GM23338 (cell line): ENCODE results near the gene TMPRSS6. TPM values are rescaled to one million over a fixed set of nuclear protein-coding genes. Genes with fewer than 3 reads are reported as not detected.

ENCODE experiments used
- ATAC-seq: fragments of 200-7000 bp; cut with Tn5 transposase; 3 replicates; pipeline ENCODE4 v1.9.1; 2020
- DNase-seq: peaks from one replicate; pipeline ENCODE4 v3.0.0-alpha.2; 2015; ENCODE audit warnings: low spot score
- H2AFZ ChIP-seq: fragments of 200-600 bp; sonication (generic); 2 replicates; pipeline ENCODE4 v1.8.0; 2016; ENCODE audit warnings: antibody characterized with exemption, mild to moderate bottlenecking, moderate library complexity
- H3F3A ChIP-seq: fragments of 200-600 bp; sonication (generic); replicated peaks from 2 replicates; pipeline ENCODE4 v1.8.0; 2017; ENCODE audit warnings: antibody characterized with exemption, mixed run types, low read depth
- H3K27ac ChIP-seq: fragments of 200-600 bp; sonication (generic); 2 replicates; pipeline ENCODE4 v1.6.1; 2016; ENCODE audit warnings: low read depth
- H3K27me3 ChIP-seq: fragments of 200-600 bp; sonication (generic); 2 replicates; pipeline ENCODE4 v1.8.0; 2016; ENCODE audit warnings: mild to moderate bottlenecking, mixed run types, moderate library complexity; ENCODE audit not compliant: insufficient read depth
- H3K36me3 ChIP-seq: fragments of 200-600 bp; sonication (generic); 2 replicates; pipeline ENCODE4 v1.8.0; 2016; ENCODE audit warnings: mild to moderate bottlenecking; ENCODE audit not compliant: insufficient read depth
- H3K4me1 ChIP-seq: fragments of 200-600 bp; sonication (generic); 2 replicates; pipeline ENCODE4 v1.8.0; 2016; ENCODE audit warnings: mild to moderate bottlenecking, moderate library complexity; ENCODE audit not compliant: insufficient read depth
- H3K4me2 ChIP-seq: fragments of 200-600 bp; sonication (generic); 2 replicates; pipeline ENCODE4 v1.7.1; 2017; ENCODE audit warnings: mixed run types
- H3K4me3 ChIP-seq: fragments of 200-600 bp; sonication (generic); 2 replicates; pipeline ENCODE4 v1.6.1; 2016; ENCODE audit warnings: mixed run types
- H3K79me2 ChIP-seq: fragments of 200-600 bp; sonication (generic); replicated peaks from 2 replicates; pipeline ENCODE4 v1.8.0; 2017; ENCODE audit warnings: mild to moderate bottlenecking; ENCODE audit not compliant: insufficient read depth
- H3K9me2 ChIP-seq: fragments of 200-600 bp; sonication (generic); 2 replicates; pipeline ENCODE4 v1.8.0; 2017; ENCODE audit not compliant: insufficient read depth
- H4K20me1 ChIP-seq: fragments of 200-600 bp; sonication (generic); replicated peaks from 2 replicates; pipeline ENCODE4 v1.8.0; 2017; ENCODE audit warnings: mild to moderate bottlenecking; ENCODE audit not compliant: insufficient read depth
- H3K27ac Mint-ChIP-seq: 2 replicates; pipeline ENCODE4 v1.8.0; 2020; ENCODE audit warnings: inconsistent platforms, mild to moderate bottlenecking, moderate library complexity, mixed read lengths
- H3K27me3 Mint-ChIP-seq: 3 replicates; pipeline ENCODE4 v1.8.0; 2022; ENCODE audit warnings: low read depth, mild to moderate bottlenecking, moderate library complexity, mixed read lengths, inconsistent platforms; ENCODE audit not compliant: insufficient read depth, poor library complexity
- H3K36me3 Mint-ChIP-seq: 3 replicates; pipeline ENCODE4 v1.8.0; 2021; ENCODE audit warnings: low read depth, mild to moderate bottlenecking, inconsistent platforms, moderate library complexity, mixed read lengths
- H3K4me1 Mint-ChIP-seq: 3 replicates; pipeline ENCODE4 v1.8.0; 2020; ENCODE audit warnings: mild to moderate bottlenecking, inconsistent platforms, mixed read lengths
- H3K4me3 Mint-ChIP-seq: 3 replicates; pipeline ENCODE4 v1.8.0; 2021; ENCODE audit warnings: moderate library complexity, mild to moderate bottlenecking, inconsistent platforms, mixed read lengths
- H3K9me3 Mint-ChIP-seq: 3 replicates; pipeline ENCODE4 v1.8.0; 2020; ENCODE audit warnings: moderate library complexity, mild to moderate bottlenecking, inconsistent platforms, mixed read lengths
- CREB1 ChIP-seq: fragments of 250-450 bp; sonication (Bioruptor Pico); IDR thresholded peaks from 2 replicates; pipeline ENCODE4 v1.5.0; 2020; ENCODE audit warnings: low read depth, mild to moderate bottlenecking, moderate library complexity
- CTCF ChIP-seq, 2 experiments: fragments of 200-600 bp in 1 of 2; sonication (generic) in 1 of 2; conservative IDR thresholded peaks; 2 replicates each; pipeline versions ENCODE4 v1.5.1 to v1.6.1; 2016 to 2017; ENCODE audit warnings: antibody characterized with exemption in 2 of 2, low read depth in 2 of 2, mild to moderate bottlenecking in 2 of 2, moderate library complexity in 1 of 2
- EZH2 ChIP-seq: fragments of 200-600 bp; sonication (generic); IDR thresholded peaks from one replicate; pipeline ENCODE4 v1.8.0; 2017; ENCODE audit warnings: antibody characterized with exemption, mild to moderate bottlenecking, low read depth; ENCODE audit not compliant: unreplicated experiment
- EZH2phosphoT487 ChIP-seq: fragments of 200-600 bp; sonication (generic); IDR thresholded peaks from one replicate; pipeline ENCODE4 v1.8.1; 2018; ENCODE audit warnings: antibody characterized with exemption; ENCODE audit not compliant: unreplicated experiment
- JUNB ChIP-seq: IDR thresholded peaks from one replicate; pipeline ENCODE4 v1.6.1; 2016; ENCODE audit warnings: antibody characterized with exemption; ENCODE audit not compliant: unreplicated experiment
- NANOG ChIP-seq: IDR thresholded peaks from 2 replicates; pipeline ENCODE4 v1.6.1; 2016; ENCODE audit warnings: antibody characterized with exemption, borderline replicate concordance
- POLR2AphosphoS5 ChIP-seq: IDR thresholded peaks from 2 replicates; pipeline ENCODE4 v1.6.1; 2016; ENCODE audit warnings: antibody characterized with exemption, low read depth
- STAT1 ChIP-seq: IDR thresholded peaks from one replicate; pipeline ENCODE4 v1.6.1; 2016; ENCODE audit warnings: antibody characterized with exemption; ENCODE audit not compliant: unreplicated experiment
- ZNF114 ChIP-seq: fragments of 250-450 bp; sonication (Bioruptor Pico); IDR thresholded peaks from 2 replicates; pipeline ENCODE4 v1.5.0; 2020; ENCODE audit warnings: mild to moderate bottlenecking, moderate library complexity
- ZNF331 ChIP-seq: fragments of 250-450 bp; sonication (Bioruptor Pico); IDR thresholded peaks from 2 replicates; pipeline ENCODE4 v1.5.0; 2020; ENCODE audit warnings: low read depth, mild to moderate bottlenecking, moderate library complexity
- ZNF462 ChIP-seq: fragments of 250-450 bp; sonication (Bioruptor Pico); IDR thresholded peaks from 2 replicates; pipeline ENCODE4 v1.5.0; 2020; ENCODE audit warnings: mild to moderate bottlenecking, moderate library complexity
- polyA plus RNA-seq: library from polyadenylated mRNA; unstranded; fragments of >200 nt; fragmentation: Nextera tagmentation; extraction: Ambion mirVana; gene quantifications from 2 replicates; pipeline ENCODE4 v1.2.1, GENCODE V29; 2016
- total RNA-seq: library from RNA; depleted of rRNA; stranded (reverse); fragments of >200 nt; shearing (Covaris generic); gene quantifications from 2 replicates; pipeline ENCODE4 v1.2.3, GENCODE V29; 2014
- TF ChIP-seq, protein P1 (sequence below): IDR thresholded peaks from 2 replicates; pipeline ENCODE4 v1.6.1; 2016; ENCODE audit warnings: antibody characterized with exemption
- TF ChIP-seq, protein P2 (sequence below): IDR thresholded peaks from one replicate; pipeline ENCODE4 v1.6.1; 2018; ENCODE audit warnings: antibody characterized with exemption; ENCODE audit not compliant: unreplicated experiment

Gene TMPRSS6
- total and polyA plus RNA-seq, 2 experiments from 2014 or later: 0.13 TPM; not detected in 1

DNA sequence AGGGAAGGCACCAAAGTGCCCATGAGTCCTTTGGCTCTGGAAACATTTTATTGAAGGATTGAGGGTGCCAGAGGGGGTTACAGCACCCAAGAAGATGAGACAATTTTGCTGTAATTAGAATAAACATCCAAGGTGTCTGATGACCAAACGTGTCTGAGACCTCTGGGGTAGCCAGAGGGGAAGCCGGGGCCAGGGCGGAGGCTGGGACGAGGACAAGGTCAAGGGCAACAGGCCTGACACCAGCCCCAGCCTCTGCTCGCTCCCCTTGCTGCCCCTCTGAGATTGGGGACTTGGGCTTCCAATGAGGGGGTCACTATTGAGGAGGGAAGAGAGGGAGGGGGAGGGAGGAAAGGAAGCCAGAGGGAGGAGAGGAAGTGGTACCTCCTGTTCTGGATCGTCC, 25.6 kb downstream of the TMPRSS6 start:
- no peak overlapping the region for H3K4me3 Mint-ChIP-seq
- Histone ChIP-seq H3K4me1 (peaks cover 3% of the 10 kb centered on the region; the same call in 1 of the 2 replicates), H2AFZ (no peak overlapping the region), H3K4me2 (no peak overlapping the region), H4K20me1 (no peaks in the 10 kb centered on the region), H3K9me2 (no peaks in the 10 kb centered on the region), H3K27ac (no peak overlapping the region), H3K27me3 (no peaks in the 10 kb centered on the region), H3F3A (0 out of 2 replicates have a peak, but pooled peaks cover 3% of the 10 kb centered on the region), H3K36me3 (no peaks in the 10 kb centered on the region), H3K79me2 (no peaks in the 10 kb centered on the region), H3K4me3 (no peak overlapping the region)
- ATAC-seq: no peak
- peaks cover 15% of the 10 kb centered on the region for H3K27me3 Mint-ChIP-seq
- peaks cover 4% of the 10 kb centered on the region for H3K4me1 Mint-ChIP-seq
- no peak overlapping the region; the same call in 1 of the 2 replicates for H3K27ac Mint-ChIP-seq
- H3K36me3 Mint-ChIP-seq: no peaks in the 10 kb centered on the region
- no peaks in the 10 kb centered on the region for H3K9me3 Mint-ChIP-seq
- TF ChIP-seq, protein P1, sequence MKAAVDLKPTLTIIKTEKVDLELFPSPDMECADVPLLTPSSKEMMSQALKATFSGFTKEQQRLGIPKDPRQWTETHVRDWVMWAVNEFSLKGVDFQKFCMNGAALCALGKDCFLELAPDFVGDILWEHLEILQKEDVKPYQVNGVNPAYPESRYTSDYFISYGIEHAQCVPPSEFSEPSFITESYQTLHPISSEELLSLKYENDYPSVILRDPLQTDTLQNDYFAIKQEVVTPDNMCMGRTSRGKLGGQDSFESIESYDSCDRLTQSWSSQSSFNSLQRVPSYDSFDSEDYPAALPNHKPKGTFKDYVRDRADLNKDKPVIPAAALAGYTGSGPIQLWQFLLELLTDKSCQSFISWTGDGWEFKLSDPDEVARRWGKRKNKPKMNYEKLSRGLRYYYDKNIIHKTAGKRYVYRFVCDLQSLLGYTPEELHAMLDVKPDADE: no peak
- TF ChIP-seq JUNB (no peak), ZNF331 (CRISPR knock-in tag) (no peak), CREB1 (CRISPR knock-in tag) (no peak), POLR2AphosphoS5 (no peak), EZH2 (no peak), EZH2phosphoT487 (no peak), ZNF462 (no peak), NANOG (no peak), ZNF114 (CRISPR knock-in tag) (no peak), CTCF (conservative IDR thresholded peaks at IDR 0.05; ENCODE audit: low read depth in 2 of 2) (no peak), STAT1 (no peak)
- TF ChIP-seq, protein P2, sequence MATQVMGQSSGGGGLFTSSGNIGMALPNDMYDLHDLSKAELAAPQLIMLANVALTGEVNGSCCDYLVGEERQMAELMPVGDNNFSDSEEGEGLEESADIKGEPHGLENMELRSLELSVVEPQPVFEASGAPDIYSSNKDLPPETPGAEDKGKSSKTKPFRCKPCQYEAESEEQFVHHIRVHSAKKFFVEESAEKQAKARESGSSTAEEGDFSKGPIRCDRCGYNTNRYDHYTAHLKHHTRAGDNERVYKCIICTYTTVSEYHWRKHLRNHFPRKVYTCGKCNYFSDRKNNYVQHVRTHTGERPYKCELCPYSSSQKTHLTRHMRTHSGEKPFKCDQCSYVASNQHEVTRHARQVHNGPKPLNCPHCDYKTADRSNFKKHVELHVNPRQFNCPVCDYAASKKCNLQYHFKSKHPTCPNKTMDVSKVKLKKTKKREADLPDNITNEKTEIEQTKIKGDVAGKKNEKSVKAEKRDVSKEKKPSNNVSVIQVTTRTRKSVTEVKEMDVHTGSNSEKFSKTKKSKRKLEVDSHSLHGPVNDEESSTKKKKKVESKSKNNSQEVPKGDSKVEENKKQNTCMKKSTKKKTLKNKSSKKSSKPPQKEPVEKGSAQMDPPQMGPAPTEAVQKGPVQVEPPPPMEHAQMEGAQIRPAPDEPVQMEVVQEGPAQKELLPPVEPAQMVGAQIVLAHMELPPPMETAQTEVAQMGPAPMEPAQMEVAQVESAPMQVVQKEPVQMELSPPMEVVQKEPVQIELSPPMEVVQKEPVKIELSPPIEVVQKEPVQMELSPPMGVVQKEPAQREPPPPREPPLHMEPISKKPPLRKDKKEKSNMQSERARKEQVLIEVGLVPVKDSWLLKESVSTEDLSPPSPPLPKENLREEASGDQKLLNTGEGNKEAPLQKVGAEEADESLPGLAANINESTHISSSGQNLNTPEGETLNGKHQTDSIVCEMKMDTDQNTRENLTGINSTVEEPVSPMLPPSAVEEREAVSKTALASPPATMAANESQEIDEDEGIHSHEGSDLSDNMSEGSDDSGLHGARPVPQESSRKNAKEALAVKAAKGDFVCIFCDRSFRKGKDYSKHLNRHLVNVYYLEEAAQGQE: no peak
- DNase-seq: no peak
